Measurements from ENCODE around the gene ACAD10.

DNA sequence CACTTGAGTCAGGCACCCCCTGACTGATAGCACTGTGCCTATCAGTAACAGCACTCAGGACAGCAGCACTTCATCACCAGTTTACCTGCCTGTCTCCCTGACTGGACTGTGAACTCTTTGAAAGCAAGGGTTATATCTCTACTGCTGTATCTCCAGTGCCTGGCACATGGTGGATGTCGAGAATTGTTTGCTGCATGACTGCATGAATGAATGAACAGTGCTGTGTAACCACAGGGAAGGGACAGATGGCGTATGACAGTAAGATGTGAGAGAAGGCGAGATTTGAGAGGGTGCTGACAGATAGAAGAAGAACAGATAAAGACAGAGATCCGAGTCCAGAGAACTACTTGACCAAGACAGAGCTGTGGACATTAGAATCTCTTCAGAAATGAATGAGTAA lies 29.8 kb upstream of the ACAD10 start:
- TF ChIP-seq, protein P1, sequence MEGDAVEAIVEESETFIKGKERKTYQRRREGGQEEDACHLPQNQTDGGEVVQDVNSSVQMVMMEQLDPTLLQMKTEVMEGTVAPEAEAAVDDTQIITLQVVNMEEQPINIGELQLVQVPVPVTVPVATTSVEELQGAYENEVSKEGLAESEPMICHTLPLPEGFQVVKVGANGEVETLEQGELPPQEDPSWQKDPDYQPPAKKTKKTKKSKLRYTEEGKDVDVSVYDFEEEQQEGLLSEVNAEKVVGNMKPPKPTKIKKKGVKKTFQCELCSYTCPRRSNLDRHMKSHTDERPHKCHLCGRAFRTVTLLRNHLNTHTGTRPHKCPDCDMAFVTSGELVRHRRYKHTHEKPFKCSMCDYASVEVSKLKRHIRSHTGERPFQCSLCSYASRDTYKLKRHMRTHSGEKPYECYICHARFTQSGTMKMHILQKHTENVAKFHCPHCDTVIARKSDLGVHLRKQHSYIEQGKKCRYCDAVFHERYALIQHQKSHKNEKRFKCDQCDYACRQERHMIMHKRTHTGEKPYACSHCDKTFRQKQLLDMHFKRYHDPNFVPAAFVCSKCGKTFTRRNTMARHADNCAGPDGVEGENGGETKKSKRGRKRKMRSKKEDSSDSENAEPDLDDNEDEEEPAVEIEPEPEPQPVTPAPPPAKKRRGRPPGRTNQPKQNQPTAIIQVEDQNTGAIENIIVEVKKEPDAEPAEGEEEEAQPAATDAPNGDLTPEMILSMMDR (IDR thresholded peaks at IDR 0.05): no peak
- TF ChIP-seq EP300 (IDR thresholded peaks at IDR 0.05; ENCODE audit: low read depth) (no peak), POLR2A (IDR thresholded peaks at IDR 0.05) (no peak), POLR2AphosphoS5 (IDR thresholded peaks at IDR 0.05) (no peak)
